Fibroblast of mammary gland (primary cell): ENCODE results near the gene TIAM2.

Source experiments
- DNase-seq: peaks from one replicate; pipeline ENCODE4 v3.0.0-alpha.2; 2010; ENCODE audit warnings: low read depth
- H3K4me3 ChIP-seq: 2 replicates; pipeline ENCODE4 v1.5.1; 2011; ENCODE audit warnings: low read depth, mild to moderate bottlenecking, low read length, moderate library complexity; ENCODE audit not compliant: control insufficient read depth
- TF ChIP-seq, protein P1 (sequence below): conservative IDR thresholded peaks from 2 replicates; pipeline ENCODE4 v1.5.1; 2011; ENCODE audit warnings: low read depth, low read length, inconsistent platforms; ENCODE audit not compliant: control insufficient read depth, insufficient read depth

The TIAM2 gene

DNA sequence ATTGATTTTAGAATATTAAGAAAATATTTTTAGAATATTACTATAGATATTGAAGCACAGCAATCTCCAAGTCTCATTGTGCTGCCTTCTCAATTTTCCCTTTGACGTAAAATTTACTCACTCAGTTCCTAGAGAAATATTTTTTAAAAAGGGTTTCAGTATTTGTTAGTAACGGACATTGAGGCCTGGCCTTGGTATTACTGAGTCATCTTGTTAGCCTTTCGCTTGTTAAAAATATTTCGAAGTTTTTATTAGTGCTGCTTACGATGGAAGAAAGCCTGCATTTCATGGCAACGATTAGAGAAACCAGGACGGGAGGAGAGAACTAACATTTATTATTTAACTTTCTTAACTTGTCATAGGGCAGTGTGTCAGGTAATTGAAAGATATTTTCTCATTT, 82.2 kb downstream of the TIAM2 start:
- TF ChIP-seq, protein P1, sequence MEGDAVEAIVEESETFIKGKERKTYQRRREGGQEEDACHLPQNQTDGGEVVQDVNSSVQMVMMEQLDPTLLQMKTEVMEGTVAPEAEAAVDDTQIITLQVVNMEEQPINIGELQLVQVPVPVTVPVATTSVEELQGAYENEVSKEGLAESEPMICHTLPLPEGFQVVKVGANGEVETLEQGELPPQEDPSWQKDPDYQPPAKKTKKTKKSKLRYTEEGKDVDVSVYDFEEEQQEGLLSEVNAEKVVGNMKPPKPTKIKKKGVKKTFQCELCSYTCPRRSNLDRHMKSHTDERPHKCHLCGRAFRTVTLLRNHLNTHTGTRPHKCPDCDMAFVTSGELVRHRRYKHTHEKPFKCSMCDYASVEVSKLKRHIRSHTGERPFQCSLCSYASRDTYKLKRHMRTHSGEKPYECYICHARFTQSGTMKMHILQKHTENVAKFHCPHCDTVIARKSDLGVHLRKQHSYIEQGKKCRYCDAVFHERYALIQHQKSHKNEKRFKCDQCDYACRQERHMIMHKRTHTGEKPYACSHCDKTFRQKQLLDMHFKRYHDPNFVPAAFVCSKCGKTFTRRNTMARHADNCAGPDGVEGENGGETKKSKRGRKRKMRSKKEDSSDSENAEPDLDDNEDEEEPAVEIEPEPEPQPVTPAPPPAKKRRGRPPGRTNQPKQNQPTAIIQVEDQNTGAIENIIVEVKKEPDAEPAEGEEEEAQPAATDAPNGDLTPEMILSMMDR, result no peak
- H3K4me3 ChIP-seq, result no peak overlapping the region
- DNase-seq, result peak; percentile 60

DNA sequence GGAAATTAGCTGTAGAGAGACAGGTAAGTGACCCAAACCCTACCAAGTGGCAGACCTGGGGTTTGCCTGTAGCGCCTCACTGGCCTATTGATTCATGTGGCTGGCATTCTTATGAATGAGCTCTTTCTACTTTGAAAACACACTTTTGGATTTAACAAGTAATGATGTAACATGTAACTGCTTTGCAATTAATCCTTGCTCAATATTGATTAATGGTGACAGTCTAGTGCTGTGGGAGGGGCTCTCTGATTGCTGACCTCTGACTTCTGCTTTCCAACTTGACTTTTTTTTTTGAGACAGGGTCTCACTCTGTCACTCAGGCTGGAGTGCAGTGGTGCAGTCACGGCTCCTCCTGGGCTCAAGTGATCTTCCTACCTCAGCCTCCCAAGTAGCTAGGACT, 82.7 kb downstream of the TIAM2 start:
- no peak for DNase-seq
- H3K4me3 ChIP-seq, result no peak overlapping the region
- TF ChIP-seq, protein P1, result no peak

DNA sequence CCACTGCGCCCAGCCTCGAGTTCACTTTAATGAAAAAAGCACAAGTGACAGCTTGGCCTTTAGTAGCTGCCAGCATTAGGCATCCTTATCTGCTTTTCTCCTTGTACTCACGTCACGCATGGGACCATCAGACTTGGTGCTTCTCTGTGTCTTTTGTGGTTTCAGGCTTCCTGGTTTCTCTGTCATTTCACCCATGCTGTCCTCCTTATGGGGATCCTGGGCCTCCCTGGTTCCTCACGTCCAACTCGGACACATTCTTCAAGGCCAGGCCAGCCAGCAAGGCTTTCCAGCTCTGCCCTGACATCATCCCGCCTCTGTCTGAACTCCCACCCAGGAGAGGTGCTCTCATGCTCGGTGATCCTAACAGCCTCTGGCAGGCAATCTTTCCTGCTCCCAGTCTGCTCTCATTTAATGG, 83.2 kb downstream of the TIAM2 start:
- no peak overlapping the region for H3K4me3 ChIP-seq
- no peak for DNase-seq
- TF ChIP-seq, protein P1, result no peak

DNA sequence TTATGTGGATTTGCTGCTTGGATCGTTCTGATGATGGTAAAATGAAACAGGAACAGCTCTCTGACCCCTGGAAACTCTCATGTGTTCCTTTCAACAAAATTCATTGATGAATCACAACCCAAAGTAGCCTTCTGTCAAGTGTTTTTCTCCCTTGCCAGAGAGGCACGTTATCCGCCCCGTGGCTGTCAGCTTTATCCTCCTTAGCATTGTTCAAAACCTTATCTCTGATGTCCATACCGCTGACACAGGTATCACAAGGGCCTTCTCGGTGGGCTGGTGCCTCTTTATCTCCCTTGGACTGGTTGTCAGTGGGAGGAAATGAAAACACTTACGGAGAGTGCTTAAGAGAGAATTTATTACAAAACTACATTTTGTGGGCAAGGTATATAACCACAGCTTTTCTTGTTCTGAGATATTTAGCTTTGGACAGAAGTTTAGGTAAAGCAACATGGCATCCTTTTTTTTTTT, 84.9 kb downstream of the TIAM2 start:
- peak; percentile 30 for DNase-seq
- H3K4me3 ChIP-seq, result no peak overlapping the region
- TF ChIP-seq, protein P1, result no peak

DNA sequence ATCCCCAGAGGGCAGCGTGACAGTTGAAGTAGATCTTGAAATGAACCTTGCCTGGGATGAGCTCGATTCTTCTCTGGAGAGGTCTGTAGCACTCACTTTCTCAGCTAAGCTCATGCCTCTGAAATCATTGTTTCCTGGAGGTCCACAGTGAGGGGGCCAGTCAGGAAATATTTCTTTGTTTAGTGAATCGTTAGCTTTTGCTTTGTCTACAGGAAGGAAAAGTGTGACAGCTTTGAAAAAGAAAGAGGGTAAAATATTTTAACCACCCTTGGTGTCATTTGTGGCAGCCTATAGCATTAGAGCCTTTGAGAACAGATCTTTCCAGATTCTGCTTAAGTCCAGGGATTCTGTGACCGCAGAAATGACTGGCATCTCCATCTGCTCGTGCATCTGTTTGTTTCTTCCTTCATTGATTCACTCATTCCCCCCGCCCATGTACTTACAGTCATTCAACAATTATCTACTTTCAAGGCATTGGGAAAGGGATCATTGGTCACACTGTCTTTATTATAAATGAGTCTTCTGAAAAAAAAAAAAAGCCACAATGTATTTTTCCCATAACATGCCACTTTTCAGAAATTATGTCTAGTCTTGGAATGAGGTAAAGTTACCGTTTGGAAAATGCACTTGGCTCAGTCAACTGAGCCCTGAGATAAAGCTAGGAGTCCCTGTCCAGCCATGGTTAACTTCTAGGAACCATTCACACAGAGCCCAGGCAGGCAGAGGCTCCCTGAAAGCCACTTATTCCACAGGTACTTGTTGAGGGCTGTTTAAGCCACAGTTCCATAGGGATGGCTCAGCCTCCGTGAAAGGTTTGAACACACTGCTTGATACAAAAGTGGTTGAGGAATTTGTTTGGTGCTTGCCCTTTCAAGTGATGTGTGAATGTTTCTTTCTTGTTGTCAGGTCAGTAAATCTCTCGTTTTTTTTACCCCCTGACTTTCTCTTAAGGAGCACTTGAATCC, 86.0 kb downstream of the TIAM2 start:
- H3K4me3 ChIP-seq, result no peak overlapping the region
- TF ChIP-seq, protein P1, result no peak
- DNase-seq, result peak; percentile 35

DNA sequence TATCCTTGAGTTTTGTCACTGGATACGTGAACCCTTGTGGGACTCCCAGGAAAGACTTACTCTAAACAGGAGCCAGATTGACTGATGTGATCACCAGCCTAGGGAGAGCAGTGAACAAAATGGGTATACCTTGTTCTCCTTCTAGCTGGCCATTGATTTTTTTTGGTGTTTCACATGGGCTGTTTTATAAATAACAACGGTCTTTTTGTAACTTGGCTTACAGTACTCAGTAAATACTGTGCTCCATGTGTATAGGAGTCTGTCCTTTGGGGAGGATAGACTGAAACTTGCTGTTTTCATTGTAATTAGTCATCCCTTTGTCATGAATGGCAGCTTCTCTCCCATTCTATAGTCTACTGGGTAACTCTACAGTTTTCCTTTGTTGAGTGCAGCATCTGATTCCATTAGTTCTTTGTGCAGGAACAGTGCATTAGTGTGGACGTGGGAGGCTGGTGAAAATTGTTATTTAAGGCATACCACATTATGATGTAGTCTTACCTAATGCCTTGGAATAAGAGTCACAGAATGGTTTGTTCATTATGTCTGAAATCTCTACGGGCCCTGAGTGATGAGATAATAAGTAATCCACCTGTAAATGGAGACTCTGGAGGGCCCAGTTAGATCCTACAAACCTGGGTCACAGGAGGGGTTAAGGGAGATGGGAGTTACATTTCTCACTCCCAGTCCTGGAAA, 89.5 kb downstream of the TIAM2 start:
- DNase-seq, result peak; percentile 32
- H3K4me3 ChIP-seq, result no peak overlapping the region
- TF ChIP-seq, protein P1, result no peak
